EL (cell line): ENCODE data around the gene SEC22B.
"Not testable (repeated sequence)": the region's sequence is repeated elsewhere in the genome, so short reads cannot be mapped to it uniquely, and the experiment has no call there.

Experiments
- DNase-seq: peaks from one replicate; pipeline ENCODE4 v3.0.0-alpha.2; 2016

SEC22B gene

DNA sequence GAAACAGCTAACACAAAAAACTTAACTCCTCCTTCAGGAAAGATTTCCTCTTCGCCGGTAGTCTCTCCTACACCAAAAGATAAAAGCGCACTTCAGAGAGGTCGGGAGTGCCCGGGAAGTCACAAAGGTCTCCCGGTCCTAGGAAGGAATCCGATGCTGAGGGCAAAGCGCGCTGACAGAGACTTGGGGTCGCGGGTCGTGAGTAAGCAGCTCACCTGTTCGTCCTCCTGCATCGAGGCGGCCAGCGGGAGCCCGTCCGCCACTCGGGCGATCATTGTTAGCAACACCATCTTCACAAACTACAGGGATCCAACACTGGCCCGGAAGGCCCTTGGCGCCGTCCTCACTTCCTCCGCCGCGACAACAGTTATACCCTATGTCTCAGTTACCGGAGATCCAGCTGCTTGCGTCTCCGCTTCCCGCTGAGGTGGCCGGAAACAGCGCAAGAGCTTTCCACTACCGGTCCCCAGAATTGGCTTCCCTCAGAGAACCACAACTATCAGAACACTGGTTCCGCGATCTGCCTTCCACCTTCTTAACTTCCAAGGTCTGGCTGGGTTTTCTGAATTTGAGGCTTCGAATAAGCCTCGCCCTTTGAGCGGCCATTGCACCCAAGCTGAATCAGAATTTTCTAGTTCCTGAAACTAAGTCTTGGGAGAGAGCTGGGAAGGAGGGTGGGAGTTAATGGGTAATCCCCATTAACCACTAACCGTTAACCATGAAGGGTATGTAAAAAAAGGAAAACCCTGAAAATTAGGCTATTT, at the start of gene SEC22B:
TSS of gene SEC22B (minus strand) at position 429 of the 764 bp plus-strand sequence. CDS start at position 290, 139 bp downstream.
- peak; percentile 97 for DNase-seq

DNA sequence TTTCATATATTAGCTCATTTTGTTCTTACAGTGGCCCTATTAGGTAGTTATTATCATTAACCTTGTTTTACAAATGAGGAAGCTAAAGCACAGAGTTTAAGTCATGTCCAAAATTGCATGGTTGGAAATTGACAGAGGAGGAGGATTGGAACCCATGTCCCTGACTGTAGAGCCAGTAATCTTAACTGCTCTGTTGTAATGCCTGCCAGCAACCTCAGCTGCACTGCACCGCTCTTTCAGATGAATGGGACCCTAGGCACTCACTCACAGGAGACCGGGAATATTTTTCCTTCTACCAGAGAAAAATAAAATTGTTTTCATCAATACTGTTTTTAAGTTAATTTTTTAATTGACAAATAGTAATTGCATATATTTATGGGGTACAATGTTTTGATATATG, 41.6 kb upstream of the SEC22B start:
- not testable (repeated sequence) for DNase-seq

DNA sequence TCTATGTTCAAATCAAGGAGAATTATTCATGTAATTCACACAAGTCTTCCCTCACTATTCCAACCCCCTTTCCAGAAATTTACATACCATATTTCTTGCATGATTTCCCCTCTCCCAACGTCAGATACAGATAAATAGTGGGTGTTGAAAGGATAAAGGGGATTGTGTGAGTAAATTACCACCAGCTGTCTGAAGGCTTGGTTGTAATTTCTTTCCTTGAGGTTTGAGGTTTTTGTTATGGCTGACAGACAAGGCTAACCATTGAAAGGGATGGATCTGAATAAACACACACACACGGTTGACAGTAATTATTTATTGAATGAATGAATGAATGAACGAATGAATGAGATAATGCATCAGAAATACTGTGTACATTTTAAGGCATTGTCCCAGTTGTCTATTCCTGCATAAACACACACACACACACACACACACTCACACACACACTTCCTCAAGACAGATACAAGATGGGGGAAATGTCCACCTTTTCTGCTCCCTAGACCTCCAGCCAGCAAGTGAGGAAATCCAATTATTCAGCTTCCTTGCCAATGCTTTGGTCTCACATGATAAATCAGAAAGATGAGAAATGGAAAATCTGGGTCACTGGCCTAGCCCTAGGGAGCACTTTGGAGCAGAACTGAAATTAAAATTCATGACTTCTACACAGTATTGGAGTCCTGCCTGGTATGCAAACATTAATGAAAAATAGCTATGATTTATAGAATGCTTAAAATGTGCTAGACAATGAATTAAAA, 41.0 kb upstream of the SEC22B start:
- DNase-seq, result not testable (repeated sequence)

DNA sequence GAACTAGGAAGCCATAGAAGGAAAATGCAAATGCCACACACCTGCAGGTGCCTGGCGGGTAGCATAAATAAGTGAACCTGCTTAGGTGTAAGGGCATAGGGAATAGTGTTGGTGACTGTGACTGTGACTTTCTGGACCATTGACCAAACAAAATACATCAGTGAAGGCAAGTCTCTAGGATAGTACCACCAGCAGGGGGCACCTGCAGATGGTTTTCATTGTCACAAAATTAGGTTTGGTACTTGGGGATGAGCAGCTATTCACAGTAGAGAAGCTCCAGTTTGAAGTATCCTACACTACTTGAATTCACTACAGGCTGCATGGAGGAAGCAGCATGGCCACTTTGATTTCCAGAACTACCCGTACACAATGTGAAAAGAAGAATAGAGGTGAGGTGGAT, 37.3 kb upstream of the SEC22B start:
- not testable (repeated sequence) for DNase-seq

DNA sequence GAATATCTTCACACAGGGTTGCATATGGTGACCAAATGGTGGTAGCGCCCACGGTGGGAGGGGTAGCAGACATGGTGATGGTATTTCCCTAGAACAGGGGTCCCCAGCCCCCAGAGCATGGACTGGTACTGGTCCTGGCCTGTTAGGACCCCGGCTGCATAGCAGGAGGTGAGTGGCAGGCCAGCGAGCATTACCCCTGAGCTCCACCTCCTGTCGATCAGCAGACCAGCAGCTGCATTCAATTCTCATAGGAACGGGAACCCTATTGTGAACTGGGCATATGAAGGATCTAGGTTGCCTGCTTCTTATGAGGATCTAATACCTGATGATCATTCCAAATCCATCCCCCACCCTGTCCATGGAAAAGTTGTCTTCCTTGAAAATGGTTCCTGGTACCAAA, 34.4 kb upstream of the SEC22B start:
- not testable (repeated sequence) for DNase-seq

DNA sequence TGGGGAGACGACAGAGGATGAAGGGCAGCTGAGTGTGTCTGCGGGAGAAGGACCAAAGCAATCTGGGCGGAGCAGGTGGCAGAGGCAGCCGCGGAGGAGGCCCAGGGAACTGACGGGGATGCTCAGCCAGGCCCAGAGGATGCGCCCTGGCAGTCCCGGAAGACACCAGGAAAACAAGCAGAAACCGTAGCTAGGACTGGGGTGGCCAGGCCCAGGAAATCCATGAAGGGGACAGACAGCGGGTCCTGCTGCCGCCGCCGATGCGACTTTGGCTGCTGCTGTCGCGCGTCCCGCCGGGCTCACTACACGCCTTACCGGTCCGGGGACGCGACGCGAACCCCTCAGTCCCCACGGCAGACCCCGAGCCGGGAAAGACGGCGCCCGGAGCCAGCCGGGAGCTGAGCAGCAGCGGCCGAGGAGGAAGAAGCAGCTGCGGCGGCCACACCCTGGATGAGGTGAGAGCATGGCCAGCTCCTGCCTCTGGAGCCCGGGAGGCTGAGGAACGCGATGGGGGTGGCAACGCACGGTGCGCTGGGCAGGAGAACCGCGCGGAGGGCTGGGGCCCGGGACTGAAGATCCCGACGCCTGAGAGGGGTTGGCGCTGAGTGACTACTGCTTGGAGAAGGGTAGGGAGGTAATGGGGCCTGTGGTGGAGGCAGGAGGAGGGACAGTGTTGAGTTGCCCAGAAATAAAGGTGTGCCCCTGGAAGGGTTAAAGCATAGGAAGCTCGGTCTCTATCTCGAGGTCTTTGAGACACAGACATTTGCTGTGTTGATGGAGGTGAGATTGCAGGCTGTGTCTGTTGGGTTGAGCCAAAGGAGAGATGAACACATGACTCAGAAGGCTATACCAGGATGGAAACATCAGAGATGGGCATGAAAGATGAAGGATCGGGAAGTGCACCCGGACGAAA, 20.8 kb upstream of the SEC22B start:
- DNase-seq, result peak; percentile 25

DNA sequence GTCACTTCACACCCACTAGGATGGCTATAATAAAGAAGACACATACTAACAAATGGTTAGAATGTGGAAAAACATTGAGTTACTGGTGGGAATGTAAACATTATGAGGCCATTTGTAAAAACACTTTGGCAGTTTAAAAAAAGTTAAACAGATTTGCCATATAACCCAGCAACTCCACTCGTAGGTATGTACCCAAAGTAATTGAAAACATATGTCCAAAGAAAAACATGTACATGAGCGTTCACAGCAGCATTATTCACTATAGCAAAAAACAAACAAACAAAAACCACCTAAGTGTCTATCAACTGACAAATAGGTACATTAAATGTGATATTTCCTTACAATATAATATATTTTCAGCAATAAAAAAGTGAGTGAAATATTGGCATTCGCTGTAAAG, 12.3 kb upstream of the SEC22B start:
- not testable (repeated sequence) for DNase-seq

DNA sequence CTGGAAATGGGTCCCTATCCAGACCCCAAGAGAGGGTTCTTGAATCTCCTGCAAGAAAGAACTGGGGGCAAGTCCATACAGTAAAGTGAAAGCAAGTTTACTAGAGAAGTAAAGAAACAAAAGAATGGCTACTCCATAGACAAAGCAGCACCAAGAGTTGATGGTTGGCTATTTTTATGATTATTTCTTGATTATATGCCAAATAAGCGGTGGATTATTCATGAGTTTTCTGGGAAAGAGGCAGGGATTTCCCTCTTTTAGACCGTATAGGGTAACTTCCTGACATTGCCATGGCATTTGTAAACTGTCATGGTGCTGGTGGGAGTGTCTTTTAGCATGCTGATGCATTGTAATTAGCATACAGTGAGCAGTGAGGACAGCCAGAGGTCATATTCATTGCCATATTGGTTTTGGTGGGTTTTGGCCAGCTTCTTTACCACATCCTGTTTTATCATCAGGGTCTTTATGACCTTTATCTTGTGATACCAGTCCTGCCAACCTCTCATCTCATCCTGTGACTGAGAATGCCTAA, 5.9 kb upstream of the SEC22B start:
- not testable (repeated sequence) for DNase-seq

DNA sequence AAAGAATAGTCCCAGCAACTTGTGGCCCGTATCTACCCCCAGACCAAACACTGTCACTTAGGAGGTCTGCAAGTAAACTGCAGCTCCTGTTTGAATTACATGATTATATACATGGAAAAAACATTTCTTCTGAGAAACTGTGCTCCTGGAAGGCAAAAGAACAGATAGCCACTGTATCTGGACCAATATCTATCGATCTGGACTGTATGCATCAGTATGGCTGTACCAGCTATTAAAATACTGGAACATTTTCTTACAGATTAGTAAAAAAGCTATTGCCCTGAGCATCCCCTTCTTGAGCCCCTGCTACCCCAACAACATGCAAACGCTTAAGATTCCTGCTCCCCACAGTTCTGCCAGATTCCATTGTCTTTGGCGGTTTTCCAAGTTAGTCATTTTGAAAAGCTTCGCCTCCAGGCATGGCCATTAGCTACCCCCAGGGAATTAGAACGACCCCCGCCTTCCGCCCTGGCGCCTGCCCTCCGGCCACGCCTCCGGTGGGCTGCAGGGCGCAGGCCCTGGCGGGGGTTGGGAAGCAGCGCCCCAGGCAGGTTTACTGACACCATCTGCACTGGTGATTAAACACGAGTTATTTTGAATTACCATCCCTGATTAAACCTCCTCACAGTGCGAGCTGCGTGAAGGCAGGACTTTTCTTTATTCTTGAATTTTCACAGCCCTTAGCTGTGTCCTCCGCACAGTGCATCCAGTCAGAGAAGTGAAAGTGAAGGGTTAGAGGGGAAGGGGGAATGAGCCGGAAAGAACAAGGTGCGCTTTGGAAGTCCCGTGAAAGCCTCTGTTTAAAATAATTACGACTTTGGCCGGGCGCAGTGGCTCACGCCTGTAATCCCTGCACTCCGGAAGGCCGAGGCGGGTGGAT, 3.7 kb upstream of the SEC22B start:
- DNase-seq, result peak; percentile 87

DNA sequence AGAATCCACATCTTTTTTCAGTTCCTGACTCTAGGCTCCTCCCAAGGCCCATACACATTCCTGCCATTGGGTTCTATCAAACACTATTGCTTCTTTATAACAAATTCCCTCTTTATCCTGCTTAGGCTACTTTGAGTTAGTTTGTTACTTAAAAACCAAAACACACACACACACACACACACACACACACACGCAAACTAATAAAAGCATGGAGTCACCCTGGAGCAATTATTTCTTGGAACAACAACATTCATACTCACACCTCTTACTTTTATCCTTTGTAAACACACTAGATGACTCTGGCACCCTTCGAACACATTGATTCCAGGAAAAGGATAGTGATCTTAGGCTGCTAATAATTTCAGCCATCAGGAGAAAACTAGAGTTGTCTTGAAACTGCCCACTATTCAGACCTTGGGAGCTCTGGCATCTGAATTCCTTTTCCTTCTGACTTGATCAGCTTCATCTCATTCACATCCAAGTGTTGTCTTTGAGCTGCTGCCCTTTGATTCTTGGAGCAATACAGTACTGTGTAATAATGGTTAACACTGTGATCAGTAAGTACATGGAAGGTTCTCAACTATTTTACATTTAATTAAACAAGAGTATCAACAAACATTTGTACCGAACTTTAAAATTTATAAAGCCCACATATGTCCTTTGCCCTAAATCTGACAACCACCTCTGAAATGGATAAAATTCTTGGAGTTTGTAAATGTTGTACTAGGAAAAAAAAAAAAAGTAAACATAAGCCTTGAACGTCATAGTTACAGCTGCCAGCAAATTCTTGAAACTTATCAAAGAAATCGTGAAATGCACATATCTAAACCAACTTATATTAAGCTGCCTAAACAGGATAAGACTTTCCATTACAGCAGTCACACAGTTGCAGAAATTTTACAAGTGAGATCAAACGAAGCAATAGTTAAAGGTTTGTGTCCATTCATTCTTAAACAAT, 2.8 kb upstream of the SEC22B start:
- DNase-seq, result peak; percentile 58

DNA sequence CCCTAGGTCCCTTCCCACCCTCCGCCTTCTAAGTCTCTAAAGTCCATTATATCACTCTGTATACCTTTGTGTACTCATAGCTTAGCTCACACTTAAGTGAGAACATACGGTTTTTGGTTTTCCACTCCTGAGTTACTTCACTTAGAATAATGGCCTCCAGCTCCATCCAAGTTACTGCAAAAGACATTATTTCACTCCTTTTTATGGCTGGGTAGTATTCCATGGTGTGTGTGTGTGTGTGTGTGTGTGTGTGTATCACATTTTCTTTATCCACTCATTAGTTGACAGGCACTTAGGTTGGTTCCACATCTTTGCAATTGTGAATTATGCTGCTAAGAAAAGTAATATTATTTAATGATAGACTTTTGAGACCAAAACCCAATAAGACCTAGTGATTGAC, 1.7 kb upstream of the SEC22B start:
- not testable (repeated sequence) for DNase-seq

DNA sequence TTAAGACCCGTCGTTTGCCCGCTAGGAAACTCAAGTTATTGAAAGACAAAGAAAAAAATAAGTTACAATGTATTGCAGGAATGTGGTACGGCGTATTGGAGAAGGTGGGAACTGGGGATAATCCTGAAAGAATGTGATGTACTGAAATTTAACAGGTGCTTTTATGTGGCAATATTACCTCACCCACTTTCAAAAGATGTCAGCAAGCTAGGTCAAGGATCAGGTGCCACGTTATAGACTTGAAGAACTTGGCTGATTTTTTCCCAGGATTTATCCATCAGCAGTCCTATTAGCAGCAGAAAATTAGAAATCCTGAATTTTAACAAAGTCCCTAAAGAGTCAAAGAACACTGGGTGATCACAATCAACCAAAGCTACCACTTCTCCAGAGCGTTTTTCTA, 632 bp downstream of the SEC22B start:
- DNase-seq, result peak; percentile 17

DNA sequence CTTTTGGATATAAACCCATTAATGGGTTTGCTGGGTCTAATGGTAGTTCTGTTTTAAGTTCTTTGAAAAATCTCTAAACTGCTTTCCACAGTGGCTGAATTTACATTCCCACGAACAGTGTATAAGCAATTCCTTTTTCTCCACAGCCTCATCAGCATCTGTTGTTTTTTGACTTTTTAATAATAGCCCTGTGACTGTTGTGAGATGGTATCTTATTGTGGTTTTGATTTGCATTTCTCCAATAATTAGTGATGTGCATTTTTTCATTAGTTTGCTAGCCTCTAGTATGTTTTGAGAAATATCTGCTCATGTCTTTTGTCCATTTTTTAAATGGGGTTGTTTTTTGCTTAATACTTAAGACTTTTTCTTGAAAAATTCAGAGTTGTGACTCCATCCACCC, 11.6 kb downstream of the SEC22B start:
- not testable (repeated sequence) for DNase-seq

DNA sequence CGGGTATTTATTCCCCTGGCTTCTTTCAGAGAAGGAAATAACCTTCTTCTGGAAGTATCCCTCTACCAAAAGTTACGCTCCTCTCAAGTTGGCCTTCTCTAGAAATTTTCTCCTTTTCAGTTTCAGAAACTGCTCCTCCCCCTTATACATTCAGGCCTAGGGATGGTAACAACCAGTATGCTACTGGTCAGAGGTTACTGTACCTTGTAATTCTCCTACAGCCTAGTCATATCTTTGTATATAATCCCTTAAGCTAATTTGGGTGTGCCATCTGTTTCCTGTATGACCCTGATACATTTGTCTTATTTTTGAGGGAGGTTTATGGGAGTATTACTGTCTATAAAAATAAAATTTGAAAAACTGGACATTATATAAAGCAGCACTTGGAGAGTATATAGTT, 14.3 kb downstream of the SEC22B start:
- DNase-seq, result not testable (repeated sequence)

DNA sequence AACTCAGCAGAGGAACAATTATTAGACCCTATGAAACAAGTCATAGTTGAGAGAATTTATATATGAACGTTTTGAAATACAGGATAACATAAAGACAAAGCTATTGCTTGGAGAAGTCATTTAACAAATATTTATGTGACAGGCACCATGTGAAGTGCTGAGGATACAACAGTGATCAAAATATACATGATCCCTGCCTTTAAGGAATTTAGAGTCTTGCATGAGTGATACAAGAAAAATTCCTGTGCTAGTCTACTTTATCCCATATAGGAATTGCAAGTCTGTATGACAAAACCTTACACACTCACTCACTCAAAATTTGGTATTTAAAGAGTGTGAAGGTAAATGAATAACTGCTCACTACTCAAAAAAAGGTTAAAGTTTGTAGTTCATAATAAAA, 17.8 kb downstream of the SEC22B start:
- DNase-seq, result not testable (repeated sequence)

DNA sequence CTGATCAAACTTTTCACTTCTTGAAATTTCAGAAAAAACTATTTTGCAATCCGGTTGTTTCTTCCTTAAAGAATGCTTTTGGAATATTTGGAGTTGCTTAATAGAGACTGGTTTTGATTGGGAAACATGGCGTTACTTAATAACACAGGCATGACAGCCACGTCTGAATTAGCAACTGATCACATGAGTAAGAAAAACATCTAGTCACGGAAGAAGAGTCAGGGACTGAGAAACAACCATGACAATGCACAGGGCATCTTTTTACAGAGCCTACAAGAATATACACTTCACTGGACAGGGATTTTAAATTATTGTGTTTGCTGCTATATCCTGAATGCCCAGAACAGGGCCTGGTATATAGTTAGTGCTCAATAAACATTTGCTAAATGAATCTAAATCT, 18.2 kb downstream of the SEC22B start:
- not testable (repeated sequence) for DNase-seq

DNA sequence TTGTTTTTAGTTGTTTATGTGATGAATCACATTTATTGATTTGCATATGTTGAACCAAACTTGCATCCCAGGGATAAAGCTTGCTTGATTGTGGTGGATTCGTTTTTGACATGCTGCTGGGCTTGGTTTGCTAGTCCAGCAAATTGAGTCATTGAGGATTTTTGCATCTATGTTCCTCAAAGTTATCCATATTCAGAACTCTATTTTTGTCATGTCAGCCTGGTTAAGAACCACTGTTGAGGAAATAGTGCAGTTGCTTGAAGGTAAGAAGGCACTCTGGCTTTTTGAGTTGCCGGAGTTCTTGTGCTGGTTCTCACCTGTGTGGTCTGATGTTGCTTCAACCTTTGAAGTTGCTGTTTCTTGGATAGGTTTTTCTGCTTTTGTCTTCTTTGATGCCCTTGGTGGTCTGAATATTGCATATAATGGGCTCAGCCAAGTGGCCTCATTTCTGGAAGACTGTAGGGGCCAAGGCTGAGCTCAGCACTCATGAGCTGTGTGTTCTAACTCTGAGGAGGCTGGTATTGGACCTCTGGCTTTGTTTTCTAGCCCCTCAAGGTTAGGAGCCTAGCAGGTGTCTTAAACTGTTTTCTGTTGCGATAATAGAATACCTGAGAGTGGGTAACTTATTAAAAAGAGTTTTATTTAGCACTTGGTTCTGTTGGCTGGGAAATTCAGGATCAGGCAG, 26.0 kb downstream of the SEC22B start:
- DNase-seq, result not testable (repeated sequence)

DNA sequence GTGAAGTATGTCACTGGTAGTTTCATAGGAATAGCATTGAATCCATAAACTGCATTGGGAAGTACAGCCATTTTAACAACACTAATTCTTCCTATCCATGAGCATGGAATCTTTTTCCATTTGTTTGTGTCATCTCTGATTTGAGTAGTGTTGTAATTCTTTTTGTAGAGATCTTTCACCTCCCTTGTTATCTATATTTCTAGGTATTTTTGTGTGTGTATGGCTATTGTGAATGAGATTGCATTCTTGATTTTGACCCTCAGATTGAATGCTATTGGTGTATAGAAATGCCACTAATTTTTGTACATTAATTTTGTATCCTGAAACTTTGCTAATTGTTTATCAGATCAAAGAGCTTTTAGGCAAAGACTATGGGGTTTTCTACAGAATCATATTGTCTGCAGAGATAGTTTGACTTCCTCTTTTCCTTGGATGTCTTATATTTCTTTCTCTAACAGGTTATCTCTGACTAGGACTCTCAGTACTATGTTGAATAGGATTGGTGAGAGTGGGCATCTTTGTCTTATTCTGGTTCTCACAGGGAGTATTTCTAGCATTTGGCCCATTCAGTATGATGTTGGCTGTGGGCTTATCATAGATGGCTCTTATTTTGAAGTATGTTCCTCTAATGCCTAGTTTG, 26.8 kb downstream of the SEC22B start:
- DNase-seq, result not testable (repeated sequence)

DNA sequence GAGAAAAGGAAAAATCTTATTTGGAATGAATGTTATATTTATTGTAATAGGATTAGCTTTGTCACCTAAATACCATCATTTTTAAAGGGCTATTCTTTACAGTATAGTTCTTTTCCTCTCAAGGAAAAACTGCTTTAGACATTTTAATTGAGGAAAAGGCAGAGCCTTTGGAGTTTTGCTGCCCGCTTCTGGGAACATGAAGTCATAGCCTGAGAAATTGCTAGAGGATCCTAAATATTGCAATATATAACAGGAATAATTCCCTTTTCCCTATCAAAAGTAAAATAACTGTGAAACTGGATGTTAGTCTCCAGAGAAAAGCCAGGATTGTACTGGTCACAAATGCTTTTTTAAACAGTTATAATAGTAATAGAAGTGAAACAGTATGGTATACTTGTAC, 30.5 kb downstream of the SEC22B start:
- not testable (repeated sequence) for DNase-seq
